ENCODE results near the gene C7. TPM values are rescaled to one million over a fixed set of nuclear protein-coding genes. Genes with fewer than 3 reads are reported as not detected.

The C7 gene
- total and polyA plus RNA-seq, 2 of the 13 experiments (the other 11 are each of a cell fraction or from before 2014, with no cell fraction given) = 1.7 to 3.5 TPM

DNA sequence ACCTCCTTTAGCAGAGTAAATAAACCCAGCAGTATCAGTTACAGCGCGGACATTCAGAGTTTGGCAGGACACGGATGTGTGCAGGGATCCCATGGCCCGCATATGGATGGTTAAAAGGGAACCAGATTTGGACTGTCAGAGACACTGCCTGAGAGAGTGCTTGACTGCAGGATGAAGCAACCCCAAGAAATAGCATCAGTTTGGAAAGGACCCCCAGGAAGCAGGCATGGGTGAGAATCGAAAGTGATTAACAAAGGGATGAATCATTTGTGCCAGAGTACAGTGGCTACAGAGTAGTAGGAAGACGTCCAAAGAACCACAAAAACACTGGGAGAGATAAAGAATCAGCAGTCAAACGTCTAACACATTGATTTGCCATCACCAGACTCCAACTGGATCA lies 5.5 kb downstream of the C7 start (continued):
- TF ChIP-seq, protein P1, sequence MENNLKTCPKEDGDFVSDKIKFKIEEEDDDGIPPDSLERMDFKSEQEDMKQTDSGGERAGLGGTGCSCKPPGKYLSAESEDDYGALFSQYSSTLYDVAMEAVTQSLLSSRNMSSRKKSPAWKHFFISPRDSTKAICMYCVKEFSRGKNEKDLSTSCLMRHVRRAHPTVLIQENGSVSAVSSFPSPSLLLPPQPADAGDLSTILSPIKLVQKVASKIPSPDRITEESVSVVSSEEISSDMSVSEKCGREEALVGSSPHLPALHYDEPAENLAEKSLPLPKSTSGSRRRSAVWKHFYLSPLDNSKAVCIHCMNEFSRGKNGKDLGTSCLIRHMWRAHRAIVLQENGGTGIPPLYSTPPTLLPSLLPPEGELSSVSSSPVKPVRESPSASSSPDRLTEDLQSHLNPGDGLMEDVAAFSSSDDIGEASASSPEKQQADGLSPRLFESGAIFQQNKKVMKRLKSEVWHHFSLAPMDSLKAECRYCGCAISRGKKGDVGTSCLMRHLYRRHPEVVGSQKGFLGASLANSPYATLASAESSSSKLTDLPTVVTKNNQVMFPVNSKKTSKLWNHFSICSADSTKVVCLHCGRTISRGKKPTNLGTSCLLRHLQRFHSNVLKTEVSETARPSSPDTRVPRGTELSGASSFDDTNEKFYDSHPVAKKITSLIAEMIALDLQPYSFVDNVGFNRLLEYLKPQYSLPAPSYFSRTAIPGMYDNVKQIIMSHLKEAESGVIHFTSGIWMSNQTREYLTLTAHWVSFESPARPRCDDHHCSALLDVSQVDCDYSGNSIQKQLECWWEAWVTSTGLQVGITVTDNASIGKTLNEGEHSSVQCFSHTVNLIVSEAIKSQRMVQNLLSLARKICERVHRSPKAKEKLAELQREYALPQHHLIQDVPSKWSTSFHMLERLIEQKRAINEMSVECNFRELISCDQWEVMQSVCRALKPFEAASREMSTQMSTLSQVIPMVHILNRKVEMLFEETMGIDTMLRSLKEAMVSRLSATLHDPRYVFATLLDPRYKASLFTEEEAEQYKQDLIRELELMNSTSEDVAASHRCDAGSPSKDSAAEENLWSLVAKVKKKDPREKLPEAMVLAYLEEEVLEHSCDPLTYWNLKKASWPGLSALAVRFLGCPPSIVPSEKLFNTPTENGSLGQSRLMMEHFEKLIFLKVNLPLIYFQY (CRISPR knock-in tag; IDR thresholded peaks at IDR 0.05; ENCODE audit: borderline replicate concordance) = no peak
- TF ChIP-seq SMC3 (IDR thresholded peaks at IDR 0.05; ENCODE audit: low read length) (no peak), ZNF775 (CRISPR knock-in tag; IDR thresholded peaks at IDR 0.05; ENCODE audit: borderline replicate concordance) (no peak), ZBTB3 (CRISPR knock-in tag; IDR thresholded peaks at IDR 0.05; ENCODE audit: borderline replicate concordance, low read depth) (no peak)

DNA sequence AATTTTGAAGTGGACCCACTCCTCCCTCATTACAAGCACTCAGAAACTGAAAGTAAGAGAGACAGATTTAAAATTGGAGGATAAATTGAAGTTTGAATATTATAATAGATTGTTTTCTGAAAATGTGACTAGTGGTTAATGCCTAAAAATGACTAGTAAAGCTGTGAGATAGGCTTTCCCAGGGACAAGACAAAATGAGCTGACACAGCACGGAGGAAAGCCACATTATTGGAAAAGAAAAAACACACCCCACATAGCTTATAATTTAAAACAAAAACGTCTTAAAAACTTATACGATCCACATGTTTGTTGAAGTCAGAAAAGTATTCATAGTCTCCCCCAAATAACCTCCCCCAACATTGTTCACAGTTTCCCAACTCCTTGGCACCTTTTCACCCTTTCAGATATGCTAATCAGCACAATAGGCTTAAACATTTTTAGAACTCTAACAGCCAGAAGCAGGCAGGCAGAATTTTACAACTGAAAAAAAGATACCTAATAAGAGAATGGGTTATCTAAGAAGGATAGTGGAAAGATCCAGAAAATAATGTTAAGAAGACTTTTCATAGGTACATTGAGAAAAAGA lies 6.1 kb downstream of the C7 start:
- H3K79me2 ChIP-seq (ENCODE audit: insufficient read depth, low read length) = no peaks in the 10 kb centered on the region
- no TSS peak for BruUV-seq (replicated peaks)
- no peaks in the 10 kb centered on the region for H3K36me3 ChIP-seq (replicated peaks in 1 of 2; ENCODE audit: control insufficient read depth in 1 of 2, insufficient read depth in 2 of 2, low read length in 2 of 2)
- 33% methylated on average over 3 of the region's 3 CpGs for WGBS (ENCODE audit: low lambda C conversion rate)
- H4K20me1 ChIP-seq (ENCODE audit: insufficient read depth, low read length) = no peaks in the 10 kb centered on the region
- peaks cover under 1% of the 10 kb centered on the region; the same call in 1 of the 2 replicates for H3K4me1 ChIP-seq (ENCODE audit: insufficient read depth, low read length)
- no peak overlapping the region for H3K9ac ChIP-seq (ENCODE audit: insufficient read depth, low read depth, low read length)
- no peak overlapping the region for H3K27ac ChIP-seq (ENCODE audit: extremely low read length, insufficient read depth, low read length)
- in situ Hi-C loops (cut with HindIII; ENCODE audit: extremely low pct_ligation_motif_present, low pct_unique_long_range_greater_than_20kb) (no loop called here), intact Hi-C loops (cut with micrococcal nuclease; ENCODE audit: unreplicated experiment) (no loop called here)
- TF ChIP-seq MAFK (conservative IDR thresholded peaks at IDR 0.05 in 1 of 2, IDR thresholded peaks at IDR 0.05 in 1 of 2; ENCODE audit: low read length in 2 of 2) = peak in 1 of 2 experiments; percentile 50; a peak in 2 of 4 replicates
- TF ChIP-seq, protein P2, sequence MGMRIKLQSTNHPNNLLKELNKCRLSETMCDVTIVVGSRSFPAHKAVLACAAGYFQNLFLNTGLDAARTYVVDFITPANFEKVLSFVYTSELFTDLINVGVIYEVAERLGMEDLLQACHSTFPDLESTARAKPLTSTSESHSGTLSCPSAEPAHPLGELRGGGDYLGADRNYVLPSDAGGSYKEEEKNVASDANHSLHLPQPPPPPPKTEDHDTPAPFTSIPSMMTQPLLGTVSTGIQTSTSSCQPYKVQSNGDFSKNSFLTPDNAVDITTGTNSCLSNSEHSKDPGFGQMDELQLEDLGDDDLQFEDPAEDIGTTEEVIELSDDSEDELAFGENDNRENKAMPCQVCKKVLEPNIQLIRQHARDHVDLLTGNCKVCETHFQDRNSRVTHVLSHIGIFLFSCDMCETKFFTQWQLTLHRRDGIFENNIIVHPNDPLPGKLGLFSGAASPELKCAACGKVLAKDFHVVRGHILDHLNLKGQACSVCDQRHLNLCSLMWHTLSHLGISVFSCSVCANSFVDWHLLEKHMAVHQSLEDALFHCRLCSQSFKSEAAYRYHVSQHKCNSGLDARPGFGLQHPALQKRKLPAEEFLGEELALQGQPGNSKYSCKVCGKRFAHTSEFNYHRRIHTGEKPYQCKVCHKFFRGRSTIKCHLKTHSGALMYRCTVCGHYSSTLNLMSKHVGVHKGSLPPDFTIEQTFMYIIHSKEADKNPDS (CRISPR knock-in tag; IDR thresholded peaks at IDR 0.05) = no peak
- no peaks in the 10 kb centered on the region for H3K9me3 ChIP-seq (ENCODE audit: low read length)
- H3K27me3 ChIP-seq (ENCODE audit: control insufficient read depth in 1 of 2, insufficient read depth in 2 of 2, low read length in 2 of 2) = no peaks in the 10 kb centered on the region; a peak in 1 of 5 replicates
- peak overlapping the region; percentile 24 for H3K4me2 ChIP-seq (ENCODE audit: low read depth, low read length)
- ChIA-PET POLR2A (no interaction called here), CTCF (ENCODE audit: low intra/inter-chr PET ratio, low total read pairs) (no interaction called here)
- ATAC-seq (no peak), DNase-seq (ENCODE audit: low spot score) (no peak), FAIRE-seq (no peak)
- no peak overlapping the region for H2AFZ ChIP-seq (ENCODE audit: low read length)
- H3K4me3 ChIP-seq (replicated peaks in 1 of 3; ENCODE audit: insufficient read depth in 1 of 3, low read depth in 2 of 3, low read length in 3 of 3) = no peak overlapping the region; a peak in 1 of 6 replicates
